Keratinocyte (primary cell): Measurements from ENCODE around the gene PHF12. TPM values are rescaled to one million over a fixed set of nuclear protein-coding genes. Genes with fewer than 3 reads are reported as not detected.

Experiments
- DNase-seq: peaks from one replicate; pipeline ENCODE4 v3.0.0-alpha.2; 2011; ENCODE audit warnings: low read depth, missing footprints, low spot score
- FAIRE-seq: peaks from 2 replicates; lab custom pipeline; 2011; peaks lifted over from hg19 to GRCh38; lab: Jason Lieb, UNC
- H2AFZ ChIP-seq: 2 replicates; pipeline ENCODE4 v1.6.0; 2012; ENCODE audit warnings: low read length, control low read depth, inconsistent platforms; ENCODE audit not compliant: control insufficient read depth
- H3K27ac ChIP-seq: 2 replicates; pipeline ENCODE4 v1.5.1; 2011; ENCODE audit warnings: low read length; ENCODE audit not compliant: control insufficient read depth, insufficient read depth
- H3K27me3 ChIP-seq: 3 replicates; pipeline ENCODE4 v1.6.0; 2011; ENCODE audit warnings: low read length; ENCODE audit not compliant: control insufficient read depth, insufficient read depth; ENCODE audit errors: extremely low read depth
- H3K36me3 ChIP-seq, 2 experiments: 2 replicates in 1 of 2; 3 replicates in 1 of 2; pipeline ENCODE4 v1.5.1; 2011; ENCODE audit warnings: low read length in 2 of 2, mild to moderate bottlenecking in 1 of 2; ENCODE audit not compliant: control insufficient read depth in 2 of 2, insufficient read depth in 2 of 2; ENCODE audit errors: extremely low read depth in 1 of 2
- H3K4me1 ChIP-seq: 3 replicates; pipeline ENCODE4 v1.5.1; 2011; ENCODE audit warnings: low read length; ENCODE audit not compliant: control insufficient read depth, insufficient read depth; ENCODE audit errors: extremely low read depth
- H3K4me2 ChIP-seq: 3 replicates; pipeline ENCODE4 v1.6.0; 2011; ENCODE audit warnings: low read depth, low read length; ENCODE audit not compliant: control insufficient read depth, insufficient read depth; ENCODE audit errors: extremely low read depth
- H3K4me3 ChIP-seq, 3 experiments: fragments of 200-600 bp in 1 of 3; sonication (generic) in 1 of 3; 2 replicates in 2 of 3; 3 replicates in 1 of 3; pipeline ENCODE4 v1.5.1; 2011 to 2016; ENCODE audit warnings: low read length in 3 of 3, mild to moderate bottlenecking in 3 of 3, control low read depth in 2 of 3, inconsistent platforms in 1 of 3, low read depth in 1 of 3, mixed read lengths in 1 of 3, mixed run types in 1 of 3, moderate library complexity in 1 of 3; ENCODE audit not compliant: control insufficient read depth in 2 of 3, insufficient read depth in 2 of 3; ENCODE audit errors: extremely low read depth in 1 of 3
- H3K79me2 ChIP-seq: 2 replicates; pipeline ENCODE4 v1.6.0; 2012; ENCODE audit warnings: low read length; ENCODE audit not compliant: control insufficient read depth, insufficient read depth
- H3K9ac ChIP-seq: 3 replicates; pipeline ENCODE4 v1.6.0; 2011; ENCODE audit warnings: low read length; ENCODE audit not compliant: control insufficient read depth, insufficient read depth; ENCODE audit errors: extremely low read depth
- H3K9me1 ChIP-seq: 3 replicates; pipeline ENCODE4 v1.6.0; 2011; ENCODE audit warnings: low read length; ENCODE audit not compliant: control insufficient read depth, insufficient read depth; ENCODE audit errors: extremely low read depth
- H3K9me3 ChIP-seq: 2 replicates; pipeline ENCODE4 v1.5.1; 2012; ENCODE audit warnings: low read depth, low read length; ENCODE audit not compliant: control insufficient read depth
- H4K20me1 ChIP-seq: 3 replicates; pipeline ENCODE4 v1.6.0; 2011; ENCODE audit warnings: low read length; ENCODE audit not compliant: control insufficient read depth, insufficient read depth; ENCODE audit errors: extremely low read depth
- CTCF ChIP-seq, 3 experiments: IDR thresholded peaks in 1 of 3; conservative IDR thresholded peaks in 1 of 3; optimal IDR thresholded peaks in 1 of 3; 2 replicates in 2 of 3; 3 replicates in 1 of 3; pipeline versions ENCODE3 to v1.5.1; 2011; ENCODE audit warnings: low read length in 3 of 3, mild to moderate bottlenecking in 3 of 3, moderate library complexity in 2 of 3, control low read depth in 1 of 3, inconsistent platforms in 1 of 3; ENCODE audit not compliant: insufficient read depth in 2 of 3; ENCODE audit errors: extremely low read depth in 1 of 3
- EZH2 ChIP-seq: IDR thresholded peaks from one replicate; pipeline ENCODE4 v1.6.1; 2012; ENCODE audit warnings: inconsistent platforms, mild to moderate bottlenecking, low read length, moderate library complexity
- dilution Hi-C: fragments of 300-500 bp; cut with MboI; formaldehyde crosslinking; loops from one replicate; pipeline ENCODE4 v1.7.0; 2020; ENCODE audit warnings: low sequenced_read_pairs; ENCODE audit not compliant: extremely low pct_ligation_motif_present
- polyA plus RNA-seq, 5 experiments: library from polyadenylated mRNA; depleted of rRNA in 3 of 5; stranded (reverse) in 3 of 5; stranded (forward) in 1 of 5; unstranded in 1 of 5; fragments of >200 nt; gene quantifications; 1 replicate in 1 of 5; 2 replicates in 3 of 5; 3 replicates in 1 of 5; pipeline versions ENCODE4 v1.2.1 to v1.2.3, GENCODE V29; 2011 to 2012; ENCODE audit warnings: missing spikeins in 2 of 5, low read depth in 1 of 5, low replicate concordance in 1 of 5

The PHF12 gene
- polyA plus RNA-seq, 1 donor (not counting 4 experiments of a cell fraction or from before 2014, with no cell fraction given) = 9.6 TPM

GRCh38 chr17:28898527-28898955, 52.8 kb downstream of the PHF12 start:
- Histone ChIP-seq H3K27me3 (no peaks in the 10 kb centered on the region), H3K27ac (no peak overlapping the region), H2AFZ (no peak overlapping the region), H3K9me3 (no peaks in the 10 kb centered on the region), H3K4me3 (no peak overlapping the region), H3K36me3 (peaks cover 0 to 3% of the 10 kb centered on the region in 2 experiments), H3K4me1 (peaks cover 33% of the 10 kb centered on the region), H4K20me1 (no peaks in the 10 kb centered on the region), H3K9me1 (peaks cover 3% of the 10 kb centered on the region), H3K79me2 (peaks cover 13% of the 10 kb centered on the region), H3K9ac (no peak overlapping the region), H3K4me2 (no peak overlapping the region)
- FAIRE-seq = no peak
- TF ChIP-seq CTCF (optimal IDR thresholded peaks at IDR 0.05 in 1 of 3, IDR thresholded peaks at IDR 0.05 in 1 of 3, conservative IDR thresholded peaks at IDR 0.05 in 1 of 3; ENCODE audit: extremely low read depth in 1 of 3, insufficient read depth in 2 of 3, low read length in 3 of 3) = no peak
- TF ChIP-seq EZH2 = no peak
- DNase-seq = no peak
- dilution Hi-C loops = no loop called here

- Histone ChIP-seq H3K36me3 (peaks cover under 1 to 5% of the 10 kb centered on the region in 2 experiments), H3K79me2 (peaks cover 14% of the 10 kb centered on the region), H3K4me3 (peak overlapping the region; percentile 68 to 92 (median 75)), H3K27me3 (no peaks in the 10 kb centered on the region), H2AFZ (peak overlapping the region; percentile 82), H3K4me1 (peaks cover 33% of the 10 kb centered on the region), H3K9me3 (no peaks in the 10 kb centered on the region), H3K27ac (peak overlapping the region; percentile 78), H3K9me1 (peaks cover 3% of the 10 kb centered on the region), H3K4me2 (peak overlapping the region; percentile 99), H3K9ac (peak overlapping the region; percentile 83), H4K20me1 (no peaks in the 10 kb centered on the region)
- TF ChIP-seq EZH2 (no peak), CTCF (optimal IDR thresholded peaks at IDR 0.05 in 1 of 3, IDR thresholded peaks at IDR 0.05 in 1 of 3, conservative IDR thresholded peaks at IDR 0.05 in 1 of 3; ENCODE audit: extremely low read depth in 1 of 3, insufficient read depth in 2 of 3, low read length in 3 of 3) (no peak)
- FAIRE-seq (no peak), DNase-seq (no peak)
- dilution Hi-C loops = no loop called here
These were observed 53.4 kb downstream of the PHF12 start for GRCh38 chr17:28897769-28898526.
